MM.1S (cell line): ENCODE measurements around the gene UTS2B.

ENCODE experiments used
- EZH2 ChIP-seq: fragments of 300-600 bp; sonication (generic); optimal IDR thresholded peaks from 2 replicates; pipeline ENCODE3; 2017; ENCODE audit warnings: low read depth, mild to moderate bottlenecking, antibody characterized with exemption, low read length, mixed read lengths
- EZH2phosphoT487 ChIP-seq: fragments of 300-600 bp; sonication (generic); IDR thresholded peaks from 2 replicates; pipeline ENCODE4 v1.6.1; 2018; ENCODE audit warnings: antibody characterized with exemption, low read length
- TF ChIP-seq, protein P1 (sequence below): fragments of 300-600 bp; sonication (generic); IDR thresholded peaks from 2 replicates; pipeline ENCODE4 v1.5.1; 2016; ENCODE audit warnings: antibody characterized with exemption, low read length, mixed read lengths

DNA sequence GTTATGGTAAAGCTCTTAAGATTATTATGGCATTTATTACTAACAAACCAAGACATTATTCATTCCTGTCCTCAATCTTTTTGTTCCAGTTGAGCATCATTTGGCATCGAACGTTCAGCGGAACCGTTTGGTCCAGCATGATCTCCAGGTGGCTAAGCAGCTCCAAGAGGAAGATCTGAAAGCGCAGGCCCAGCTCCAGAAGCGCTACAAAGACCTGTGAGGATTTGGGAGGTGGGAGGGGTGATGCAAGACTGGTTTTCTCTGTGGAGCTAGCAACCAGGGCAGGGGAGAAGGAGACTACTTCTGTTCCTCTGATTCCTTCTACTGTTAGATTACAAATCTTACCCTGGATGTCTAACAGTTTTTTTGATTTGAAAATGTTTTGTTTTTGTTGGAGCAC is 27.6 kb upstream of the UTS2B start:
- TF ChIP-seq EZH2phosphoT487 (no peak), EZH2 (no peak)
- TF ChIP-seq, protein P1, sequence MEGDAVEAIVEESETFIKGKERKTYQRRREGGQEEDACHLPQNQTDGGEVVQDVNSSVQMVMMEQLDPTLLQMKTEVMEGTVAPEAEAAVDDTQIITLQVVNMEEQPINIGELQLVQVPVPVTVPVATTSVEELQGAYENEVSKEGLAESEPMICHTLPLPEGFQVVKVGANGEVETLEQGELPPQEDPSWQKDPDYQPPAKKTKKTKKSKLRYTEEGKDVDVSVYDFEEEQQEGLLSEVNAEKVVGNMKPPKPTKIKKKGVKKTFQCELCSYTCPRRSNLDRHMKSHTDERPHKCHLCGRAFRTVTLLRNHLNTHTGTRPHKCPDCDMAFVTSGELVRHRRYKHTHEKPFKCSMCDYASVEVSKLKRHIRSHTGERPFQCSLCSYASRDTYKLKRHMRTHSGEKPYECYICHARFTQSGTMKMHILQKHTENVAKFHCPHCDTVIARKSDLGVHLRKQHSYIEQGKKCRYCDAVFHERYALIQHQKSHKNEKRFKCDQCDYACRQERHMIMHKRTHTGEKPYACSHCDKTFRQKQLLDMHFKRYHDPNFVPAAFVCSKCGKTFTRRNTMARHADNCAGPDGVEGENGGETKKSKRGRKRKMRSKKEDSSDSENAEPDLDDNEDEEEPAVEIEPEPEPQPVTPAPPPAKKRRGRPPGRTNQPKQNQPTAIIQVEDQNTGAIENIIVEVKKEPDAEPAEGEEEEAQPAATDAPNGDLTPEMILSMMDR: no peak
